Measurements from ENCODE around the gene FTO.

- TF ChIP-seq CTCF (IDR thresholded peaks at IDR 0.05; ENCODE audit: poor library complexity): no peak
- TF ChIP-seq EZH2phosphoT487 (IDR thresholded peaks at IDR 0.05; ENCODE audit: low read depth, severe bottlenecking, unreplicated experiment): no peak
- TF ChIP-seq EZH2 (IDR thresholded peaks at IDR 0.05; ENCODE audit: borderline replicate concordance): no peak
Observed at GRCh38 chr16:54177052-54177861, 473.3 kb downstream of the FTO start.

All from hepatocyte (in vitro differentiated cells).